Stimulated activated CD8-positive, alpha-beta memory T cell treated with anti-CD3 and anti-CD28 coated beads, Interleukin-15, amount 100 ng/mL, for 24 hours (primary cell): Measurements from ENCODE around the gene INAFM2.

ENCODE experiments used
- DNase-seq: peaks from one replicate; pipeline ENCODE4 v3.0.0-alpha.2; 2020; ENCODE audit warnings: low read depth

INAFM2 gene

DNA sequence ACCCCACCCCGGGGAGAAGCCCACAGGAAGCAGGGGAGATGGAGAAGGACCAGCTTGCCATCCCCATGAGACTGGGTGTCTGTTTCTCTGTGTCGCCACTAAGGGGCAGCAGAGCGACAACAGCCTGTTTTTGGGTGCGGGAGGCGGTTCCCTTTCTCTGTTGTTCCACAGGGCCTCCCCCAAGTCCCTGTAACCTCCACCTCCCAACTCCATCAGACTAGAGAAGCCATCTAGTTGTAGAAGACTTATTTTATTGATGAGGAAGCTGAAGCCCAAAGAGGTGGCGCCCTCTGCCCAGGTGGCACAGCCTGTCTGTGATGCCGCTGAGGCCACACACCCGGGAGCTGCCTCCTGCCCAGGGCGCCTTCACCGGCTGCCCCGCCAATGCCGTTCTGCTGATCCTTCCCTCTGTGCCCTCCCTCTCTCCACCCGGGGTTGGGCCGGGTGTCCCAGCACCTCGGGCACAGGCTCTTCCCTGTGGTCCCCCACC lies 21.2 kb downstream of the INAFM2 start:
- DNase-seq = no peak

DNA sequence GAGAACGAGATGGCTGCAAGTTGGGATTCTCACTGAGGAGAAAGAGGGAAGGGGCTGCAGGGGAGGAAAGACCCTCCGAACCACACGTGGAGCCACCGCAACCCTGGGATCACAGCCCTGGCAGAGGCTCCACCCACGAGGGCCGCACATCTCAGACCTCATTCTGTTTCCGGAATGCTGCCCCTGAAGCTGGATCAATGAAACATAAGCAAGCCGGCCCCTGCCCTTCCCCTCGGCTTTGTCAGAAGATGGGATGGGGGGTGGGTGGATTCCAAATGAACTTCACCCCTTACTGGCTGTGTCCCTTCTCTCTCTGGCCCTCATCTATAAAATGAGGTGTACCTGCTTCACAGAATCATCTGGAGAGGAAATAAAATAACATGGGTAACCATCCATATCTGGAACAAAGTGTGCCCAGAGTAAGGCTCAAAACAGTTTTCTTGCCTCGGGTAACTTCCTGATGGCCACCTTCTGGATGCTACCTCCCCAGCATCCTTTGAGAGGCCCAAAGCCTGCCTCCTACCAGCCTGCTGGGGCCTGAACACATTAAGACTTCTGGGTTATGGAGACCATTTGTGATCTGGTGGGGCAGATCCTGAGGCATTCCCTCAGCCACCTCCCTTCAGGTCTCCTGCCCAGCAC lies 21.9 kb downstream of the INAFM2 start:
- DNase-seq = no peak

DNA sequence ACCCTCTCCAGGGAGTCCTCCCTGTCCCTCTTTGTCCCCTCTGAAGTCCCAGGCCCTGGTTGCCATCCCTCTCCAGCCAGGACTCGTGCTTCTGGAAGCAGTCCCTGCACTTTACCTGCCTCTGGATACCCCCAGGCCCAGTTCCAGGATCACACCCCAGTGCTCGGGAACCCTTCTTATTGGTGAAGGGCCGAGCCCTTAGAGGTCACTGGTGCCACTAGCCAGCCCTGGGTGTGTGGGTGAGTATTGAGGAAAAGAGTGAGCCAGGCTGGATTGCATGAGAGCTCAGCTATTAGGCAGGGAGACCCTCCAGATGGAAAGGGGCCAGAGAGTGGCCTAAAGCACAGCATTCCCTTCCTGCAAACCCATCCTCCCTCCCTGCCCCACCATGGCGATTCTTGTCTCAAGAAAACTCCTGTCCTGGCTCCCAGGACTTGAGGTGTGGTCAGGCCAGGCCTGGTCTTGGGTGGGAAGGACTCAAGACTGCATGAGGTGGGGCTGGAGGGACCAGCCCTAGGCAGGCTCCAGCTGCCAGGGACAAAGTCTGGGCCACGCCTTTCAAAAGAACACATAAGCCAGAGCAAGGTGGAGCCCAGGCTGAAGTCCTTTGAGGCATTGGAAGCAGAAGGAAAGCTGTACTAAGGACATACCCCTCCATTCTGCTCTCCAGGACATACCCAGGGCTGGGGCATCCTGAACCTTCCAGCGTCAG lies 22.5 kb downstream of the INAFM2 start:
- DNase-seq = no peak

DNA sequence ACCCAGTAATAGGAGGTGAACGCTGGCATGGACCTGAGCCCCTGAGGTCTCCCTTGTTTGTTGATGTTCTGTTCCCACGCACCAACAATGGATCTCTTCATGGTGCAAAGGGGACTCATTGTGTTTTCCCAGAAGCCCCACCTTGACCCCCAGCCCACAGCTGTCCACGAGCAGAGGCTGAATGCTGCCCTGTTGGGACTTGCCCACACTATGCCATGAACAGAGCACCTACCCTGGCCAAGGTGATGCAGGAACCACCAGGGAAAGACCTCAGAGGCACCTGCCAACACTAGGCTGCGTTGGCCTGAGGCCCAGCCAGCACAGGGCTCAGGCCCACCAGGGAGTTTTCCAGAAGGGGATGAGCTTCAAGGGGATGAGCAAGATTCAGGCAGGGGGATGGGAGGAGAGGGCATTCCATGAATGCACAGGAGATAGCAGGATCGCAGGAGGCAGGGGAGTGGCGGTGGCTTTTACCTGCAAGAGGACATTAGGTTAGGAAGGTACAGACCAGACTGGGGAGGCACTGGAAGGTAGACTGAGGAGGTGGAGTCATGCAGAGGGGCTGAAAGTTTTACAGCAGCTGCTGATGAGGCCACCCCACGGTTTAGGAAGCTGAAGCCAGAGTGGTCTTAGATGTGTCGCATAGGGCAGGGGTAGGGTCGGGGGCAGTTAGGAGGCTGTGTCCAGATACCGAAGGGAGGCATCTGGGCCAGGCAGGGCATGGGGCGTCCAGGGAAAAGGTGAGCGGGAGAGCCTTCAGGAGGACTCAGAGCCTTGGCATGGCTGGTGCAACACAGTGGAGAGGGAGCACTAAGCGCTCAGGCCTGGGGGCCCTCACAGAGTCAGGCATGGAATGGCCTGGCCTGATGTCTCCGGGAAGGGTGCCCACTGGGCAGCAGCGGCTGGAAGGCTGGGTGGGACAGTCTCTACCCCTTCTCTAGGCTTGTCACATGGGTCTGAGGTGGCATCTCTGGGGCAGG lies 23.4 kb downstream of the INAFM2 start:
- no peak for DNase-seq

DNA sequence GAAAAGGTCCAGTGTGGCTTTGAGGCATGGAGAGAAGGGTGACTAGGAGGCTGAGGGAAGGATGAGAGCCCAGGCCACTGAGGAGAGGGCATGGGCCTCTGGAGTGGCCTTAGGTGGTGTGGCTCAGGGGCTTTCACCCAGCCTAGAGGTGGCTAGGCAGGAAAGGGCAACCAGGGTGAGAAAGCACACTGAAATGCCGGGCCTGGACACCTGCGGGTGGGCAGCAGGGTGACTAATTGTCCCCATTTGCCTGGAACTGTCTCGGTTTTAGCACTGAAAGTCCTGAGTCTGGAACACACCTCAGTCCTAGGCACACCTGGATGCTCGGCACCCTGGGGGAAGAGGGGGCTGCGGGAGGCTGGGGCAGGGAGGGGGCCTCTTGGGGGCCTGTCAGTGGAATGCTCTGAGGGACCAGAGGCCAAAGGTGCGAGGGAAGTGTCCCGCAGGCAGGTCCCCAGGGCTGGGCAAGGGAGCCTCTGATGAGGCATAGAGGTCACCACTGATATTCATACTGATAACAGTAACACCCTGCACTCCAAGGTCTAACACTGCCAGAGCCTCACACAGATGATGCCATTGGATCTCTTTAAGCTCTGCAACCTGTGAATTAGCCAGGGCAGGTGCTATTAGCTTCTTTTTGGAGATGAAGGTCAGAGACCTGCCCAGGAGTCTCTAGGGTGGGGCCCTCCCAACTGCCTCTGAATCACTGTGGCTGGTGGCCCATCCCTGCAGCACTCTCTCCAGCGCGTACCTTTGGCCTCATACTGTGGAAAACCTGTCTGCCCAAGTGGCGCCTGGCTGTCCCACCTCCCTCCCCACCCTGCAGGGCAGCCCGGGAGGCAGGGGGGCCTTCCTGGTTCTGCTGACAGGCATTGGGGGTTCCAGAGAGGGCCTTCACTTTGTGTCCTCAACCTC lies 24.3 kb downstream of the INAFM2 start:
- no peak for DNase-seq

DNA sequence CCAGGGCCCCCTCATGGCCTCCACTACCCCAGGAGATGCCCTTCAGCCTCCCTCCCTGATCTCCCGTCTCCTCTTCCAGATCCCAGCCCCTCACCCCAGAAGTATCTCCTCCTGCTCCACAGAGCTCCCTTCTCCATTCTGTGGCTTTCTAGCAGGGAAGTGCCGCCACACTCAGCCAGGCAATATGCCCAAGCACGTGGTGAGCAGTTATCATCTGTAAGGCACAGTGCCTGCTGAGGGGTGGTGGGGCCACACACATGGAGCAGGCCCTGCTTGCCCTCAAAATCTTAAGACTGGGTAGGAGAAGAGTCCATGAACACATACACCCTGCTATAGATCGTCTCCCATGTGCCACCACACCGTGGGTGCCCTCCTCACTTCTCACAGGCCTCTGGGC lies 25.0 kb downstream of the INAFM2 start:
- DNase-seq = no peak

DNA sequence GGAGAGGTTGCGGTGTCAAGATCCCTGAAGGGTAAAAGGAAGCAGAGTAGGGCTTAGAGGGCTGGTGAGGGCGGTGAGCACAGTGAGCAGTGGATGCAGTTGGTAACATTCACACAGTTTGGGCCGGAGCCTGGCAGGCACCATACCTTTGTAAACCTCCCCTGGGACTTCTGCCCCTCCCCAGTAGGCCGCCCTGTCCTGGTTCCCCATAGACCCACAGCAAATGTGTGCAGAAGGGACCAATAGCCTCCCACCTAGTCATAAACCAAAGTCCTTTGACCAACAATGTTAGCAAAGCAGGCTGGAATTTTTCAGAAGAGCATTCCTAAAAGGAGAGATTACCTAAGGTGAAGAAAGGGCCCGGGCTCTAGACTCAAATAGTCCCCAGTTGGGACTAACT lies 25.7 kb downstream of the INAFM2 start:
- no peak for DNase-seq

DNA sequence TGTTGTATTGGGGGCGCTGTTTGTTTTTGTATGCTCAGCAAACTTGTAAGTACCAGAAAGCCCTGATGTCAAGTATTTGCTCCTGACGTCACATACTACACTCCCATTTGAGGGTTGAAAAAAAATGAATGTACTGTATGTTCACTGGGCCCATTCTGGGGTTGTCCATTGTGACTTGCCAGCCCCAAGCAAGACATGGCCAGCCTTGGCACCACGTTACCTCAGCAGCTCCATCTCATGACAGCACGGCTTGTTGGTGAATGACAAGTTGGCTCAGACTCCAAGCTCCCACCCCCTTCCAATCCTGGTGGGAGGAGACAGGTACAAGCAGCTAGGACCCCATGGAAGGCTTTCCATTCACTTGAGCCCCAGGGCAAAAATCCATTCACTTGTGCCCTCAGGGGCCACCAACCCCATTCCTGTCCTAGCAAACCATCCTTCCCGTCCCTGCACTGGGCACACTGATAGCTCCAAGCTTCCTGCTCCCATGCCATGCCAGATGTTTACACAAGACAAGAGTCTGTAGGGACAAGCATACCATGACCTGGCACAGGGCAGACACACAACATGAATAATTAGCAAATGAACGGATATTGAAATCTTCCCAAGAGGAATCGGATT lies 28.9 kb downstream of the INAFM2 start:
- no peak for DNase-seq

DNA sequence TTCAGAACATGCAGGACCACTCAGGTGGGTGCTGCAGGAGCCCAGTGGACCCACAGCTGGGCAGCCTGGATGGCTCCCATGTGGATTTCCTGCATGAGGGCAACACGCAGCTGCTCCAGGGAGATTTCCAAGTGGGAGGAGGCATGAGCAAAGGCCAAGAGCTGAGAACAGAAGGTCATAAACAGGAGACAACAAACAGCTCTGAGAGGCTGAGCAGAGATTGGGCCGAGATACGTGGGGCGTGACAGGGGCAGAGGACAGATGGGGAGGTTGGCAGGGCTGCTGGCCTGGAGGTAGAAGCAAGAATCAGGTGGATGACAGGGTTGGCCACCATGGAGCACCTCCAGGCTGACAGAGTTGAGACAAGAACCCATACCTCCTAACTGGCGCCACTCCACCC lies 30.2 kb downstream of the INAFM2 start:
- DNase-seq = no peak

DNA sequence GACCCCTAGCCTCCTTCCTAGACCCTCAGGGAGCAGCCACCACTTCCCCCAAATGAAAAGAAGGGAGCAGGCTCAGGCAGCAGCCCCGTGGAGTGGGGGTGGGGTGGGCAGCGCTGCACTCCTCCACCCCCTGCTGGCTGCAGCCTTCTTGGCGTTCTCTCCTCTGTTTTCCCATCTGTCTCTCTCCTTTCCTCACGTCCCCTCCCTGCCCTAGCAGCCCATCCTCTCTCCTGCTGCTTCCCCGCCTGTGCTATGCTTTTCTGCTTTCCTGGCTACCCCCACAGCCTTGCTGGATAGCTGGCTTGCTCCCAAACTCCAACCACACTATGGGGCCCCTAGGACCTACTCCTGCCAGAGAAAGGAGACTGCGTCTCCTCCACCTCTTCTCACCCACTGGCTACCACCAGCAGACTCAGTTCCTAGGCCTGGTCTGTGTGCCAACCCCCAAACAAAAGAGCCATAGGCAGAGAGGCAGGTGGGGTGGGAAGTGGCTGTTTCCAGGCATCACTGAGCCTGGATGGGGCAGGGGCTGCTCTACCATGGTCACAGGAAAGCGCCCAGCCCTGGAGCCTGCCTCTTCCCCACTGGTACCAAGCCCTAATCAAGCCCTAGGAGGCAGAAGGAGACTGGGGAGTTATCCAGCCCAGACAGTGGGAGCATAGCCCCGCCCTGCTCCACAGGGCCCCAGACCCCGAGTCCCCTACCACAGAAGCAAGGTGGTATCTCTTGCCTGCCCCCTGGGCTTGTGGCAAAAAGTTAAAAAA lies 31.1 kb downstream of the INAFM2 start:
- no peak for DNase-seq

DNA sequence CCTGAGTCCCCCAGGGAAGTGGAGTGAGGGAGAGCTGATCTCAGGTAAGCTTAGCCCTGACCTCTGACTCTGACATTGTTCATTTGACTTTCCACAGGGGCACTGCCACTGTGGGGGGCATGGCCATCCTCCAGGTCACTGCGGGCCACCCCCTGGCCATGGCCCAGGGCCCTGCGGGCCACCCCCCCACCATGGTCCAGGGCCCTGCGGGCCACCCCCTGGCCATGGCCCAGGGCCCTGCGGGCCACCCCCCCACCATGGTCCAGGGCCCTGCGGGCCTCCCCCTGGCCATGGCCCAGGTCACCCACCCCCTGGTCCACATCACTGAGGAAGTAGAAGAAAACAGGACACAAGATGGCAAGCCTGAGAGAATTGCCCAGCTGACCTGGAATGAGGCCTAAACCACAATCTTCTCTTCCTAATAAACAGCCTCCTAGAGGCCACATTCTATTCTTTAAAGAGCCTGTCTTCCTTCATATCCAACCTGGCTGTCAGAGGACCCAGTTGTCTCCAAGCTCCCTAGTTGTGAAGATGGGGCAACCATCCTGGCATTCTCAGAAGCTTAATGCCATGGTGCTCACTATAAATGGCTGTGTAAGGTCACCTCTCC lies 32.6 kb downstream of the INAFM2 start:
- DNase-seq = no peak

DNA sequence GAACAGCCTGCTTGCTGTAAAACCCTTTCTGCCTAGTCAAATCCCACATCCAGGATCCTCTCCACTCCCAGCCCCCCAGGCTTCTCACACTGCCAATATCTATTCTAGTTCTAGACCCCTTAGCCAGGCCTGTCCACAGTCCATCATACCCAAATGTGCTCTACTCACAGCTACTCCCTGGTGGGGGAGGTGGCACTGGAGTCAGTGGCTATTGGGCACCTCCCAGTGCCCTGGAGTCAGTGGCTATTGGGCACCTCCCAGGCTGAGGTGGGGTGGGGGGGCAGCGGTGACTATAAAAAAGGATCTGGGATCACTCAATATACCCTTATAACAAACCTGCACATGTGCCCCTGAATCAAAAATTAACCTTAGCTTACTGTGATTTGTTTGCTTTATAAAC lies 33.8 kb downstream of the INAFM2 start:
- no peak for DNase-seq

DNA sequence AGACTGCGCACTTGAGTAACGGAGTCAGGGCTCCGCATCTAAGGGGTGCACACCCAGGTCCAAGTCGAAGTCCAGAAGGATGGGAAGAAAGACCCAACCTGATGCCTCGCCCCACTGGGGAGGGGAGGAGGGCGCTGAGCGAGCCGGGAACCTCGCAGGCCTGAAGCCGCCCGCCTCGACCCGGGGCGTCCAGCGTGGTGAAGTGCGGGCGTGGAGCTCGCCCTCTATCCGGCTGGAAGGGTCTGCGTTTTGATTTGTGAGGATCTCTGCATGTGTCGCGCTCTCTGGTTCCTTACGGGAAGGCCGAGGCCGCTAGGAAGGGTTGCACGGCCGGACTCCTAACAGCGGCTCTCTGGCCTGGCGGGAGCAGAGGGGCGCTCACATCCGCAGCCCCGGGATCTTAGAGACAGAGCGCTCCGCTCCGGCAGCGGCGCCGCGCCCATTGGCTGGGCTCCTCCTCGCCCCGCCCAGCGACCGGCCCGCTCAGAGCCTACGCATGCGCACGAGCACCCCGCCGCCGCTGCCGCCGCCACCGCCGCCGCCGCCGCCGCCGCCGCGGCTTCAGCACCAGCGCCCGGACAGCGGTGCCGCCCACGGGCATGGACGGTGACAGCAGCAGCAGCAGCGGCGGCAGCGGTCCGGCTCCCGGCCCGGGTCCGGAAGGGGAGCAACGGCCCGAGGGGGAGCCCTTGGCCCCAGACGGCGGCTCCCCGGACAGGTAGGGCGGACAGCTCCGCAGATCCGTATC lies 34.4 kb downstream of the INAFM2 start, which contains the start of gene DISP2:
DISP2 (plus strand) TSS at position 497 of the 748 bp plus-strand sequence; CDS start at position 600, 103 bp downstream.
- peak; percentile 78 for DNase-seq

DNA sequence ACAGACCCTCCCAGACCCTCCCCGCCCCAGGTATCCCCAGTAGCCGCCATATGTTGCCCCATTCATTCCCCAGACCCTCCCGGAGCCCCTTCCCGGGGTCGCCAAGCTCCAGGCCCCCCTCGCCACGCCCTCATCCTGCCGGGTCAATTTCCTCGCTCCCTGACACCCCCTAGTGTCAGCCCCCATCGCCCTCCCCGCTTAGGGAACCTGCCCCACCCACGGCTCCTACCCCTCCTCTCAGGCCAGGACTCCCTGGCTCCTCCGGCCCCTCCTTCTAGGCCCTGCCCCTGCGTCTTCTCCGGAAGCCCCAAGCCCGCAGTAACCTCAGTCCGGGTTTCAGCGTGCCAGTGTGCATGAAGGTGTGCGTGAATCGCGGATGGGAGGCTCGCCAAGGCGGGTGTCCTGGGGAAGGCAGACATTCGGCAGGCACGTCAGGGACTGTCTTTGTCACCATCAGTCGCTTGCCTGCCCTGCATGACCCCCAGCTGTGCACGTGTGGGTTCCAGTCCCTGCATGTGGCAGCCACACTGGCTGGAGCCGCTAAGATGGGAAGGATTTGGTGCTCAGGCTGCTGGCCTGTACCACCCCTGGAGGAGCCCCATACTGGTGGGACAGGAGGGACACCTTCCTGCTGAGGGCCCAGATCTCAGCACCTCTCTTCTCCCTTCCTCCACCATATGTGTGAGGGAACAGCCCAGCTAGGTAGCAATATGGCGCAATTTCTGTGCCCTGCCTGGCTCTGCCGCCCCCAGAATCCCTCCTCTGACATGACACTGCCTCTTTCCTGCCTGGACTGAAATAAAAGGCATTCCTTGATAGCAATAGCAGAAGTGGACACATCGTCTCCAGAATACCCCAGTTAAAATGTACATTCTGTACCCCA lies 35.2 kb downstream of the INAFM2 start:
- no peak for DNase-seq

DNA sequence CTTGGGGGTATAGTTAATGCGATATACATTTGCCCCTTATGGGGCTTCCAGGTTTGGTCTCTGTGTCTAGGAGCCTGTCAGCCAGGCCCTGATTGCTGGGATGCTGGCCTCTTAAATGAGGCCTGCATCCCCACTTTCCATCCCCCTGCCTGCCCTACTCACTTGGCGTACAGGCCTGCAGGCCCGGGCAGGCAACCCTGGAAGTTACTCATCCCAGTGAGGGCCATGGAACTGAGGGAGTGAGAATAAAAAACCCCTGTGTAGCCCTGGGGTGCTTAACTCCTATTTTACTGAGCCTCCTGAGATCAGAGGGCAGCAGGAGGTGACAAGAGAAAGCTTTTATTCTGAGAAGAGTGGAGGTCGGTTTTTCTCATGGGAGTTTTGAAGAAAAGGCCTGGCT lies 36.5 kb downstream of the INAFM2 start:
- DNase-seq = no peak

DNA sequence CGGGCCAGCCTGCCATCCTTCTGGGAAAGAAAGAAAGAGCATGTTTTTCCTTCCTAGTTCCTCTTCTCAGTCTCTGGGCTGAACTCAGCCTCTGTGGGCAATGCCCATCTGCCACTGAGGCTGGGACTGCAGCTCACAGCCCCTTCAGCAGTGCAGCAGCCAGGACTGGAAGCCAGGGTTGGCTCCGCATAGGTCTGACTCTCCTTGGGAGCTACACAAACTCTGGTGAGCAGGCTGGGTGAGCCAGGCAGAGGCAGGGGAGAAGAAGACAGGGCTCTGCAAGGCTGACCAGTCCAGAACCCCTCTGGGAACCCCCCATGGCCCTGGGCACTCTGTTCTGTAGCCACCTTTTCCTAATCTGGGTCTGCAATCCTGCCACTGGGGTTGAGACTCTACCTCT lies 38.1 kb downstream of the INAFM2 start:
- no peak for DNase-seq

DNA sequence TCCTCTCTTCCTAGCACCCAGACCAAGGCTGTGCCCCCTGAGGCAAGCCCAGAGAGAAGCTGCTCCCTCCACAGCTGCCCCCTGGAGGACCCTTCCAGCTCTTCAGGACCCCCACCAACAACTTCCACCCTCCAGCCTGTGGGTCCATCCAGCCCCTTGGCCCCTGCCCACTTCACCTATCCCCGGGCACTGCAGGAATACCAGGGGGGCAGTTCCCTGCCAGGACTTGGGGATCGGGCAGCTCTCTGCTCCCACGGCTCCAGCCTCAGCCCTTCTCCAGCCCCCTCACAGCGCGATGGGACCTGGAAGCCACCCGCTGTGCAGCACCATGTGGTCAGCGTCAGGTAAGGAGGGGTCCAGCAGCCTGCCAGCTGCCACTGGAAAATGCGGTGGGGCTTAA lies 40.1 kb downstream of the INAFM2 start:
- DNase-seq = no peak

DNA sequence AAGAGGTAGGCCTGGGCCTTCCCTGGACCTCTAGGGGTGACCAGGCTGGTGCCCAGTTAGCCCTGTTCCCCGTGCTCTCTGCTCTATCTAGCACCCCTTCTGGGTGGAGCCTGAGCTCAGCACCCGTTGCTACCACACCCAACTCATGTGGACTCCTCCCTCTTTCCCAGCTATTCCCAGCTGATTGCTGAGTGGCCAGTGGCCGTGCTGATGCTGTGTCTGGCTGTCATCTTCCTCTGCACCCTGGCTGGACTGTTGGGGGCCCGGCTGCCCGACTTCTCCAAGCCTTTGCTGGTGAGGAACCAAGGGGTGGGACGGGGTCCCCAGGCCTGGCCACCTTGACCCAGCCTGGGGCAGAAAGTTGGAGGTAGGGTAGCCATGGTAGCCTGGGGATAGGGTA lies 40.8 kb downstream of the INAFM2 start:
- no peak for DNase-seq
